Upper lobe of left lung (tissue), 6 donors: ENCODE measurements around the gene DSG2. TPM values are rescaled to one million over a fixed set of nuclear protein-coding genes. Genes with fewer than 3 reads are reported as not detected.

Experiments
- ATAC-seq, 2 donors: fragments of 200-7000 bp; cut with Tn5 transposase; one replicate each; pipeline ENCODE4 v1.9.1; 2022; ENCODE audit warnings: mild to moderate bottlenecking in 2 of 2, moderate library complexity in 2 of 2; ENCODE audit not compliant: low FRiP score in 2 of 2
- DNase-seq, 2 donors: peaks; one replicate each; pipeline ENCODE4 v3.0.0-alpha.2; 2019 to 2020
- H3K27ac ChIP-seq, 4 donors: fragments of 200-600 bp; sonication (generic); one replicate each; pipeline ENCODE4 v1.5.1; 2016 to 2019
- H3K27me3 ChIP-seq, 4 donors: fragments of 200-600 bp; sonication (generic); one replicate each; pipeline ENCODE4 v1.5.1; 2017 to 2019
- H3K36me3 ChIP-seq, 4 donors: fragments of 200-600 bp; sonication (generic); one replicate each; pipeline ENCODE4 v1.5.1; 2016 to 2019
- H3K4me1 ChIP-seq, 4 donors: fragments of 200-600 bp; sonication (generic); one replicate each; pipeline ENCODE4 v1.5.1; 2018 to 2019
- H3K4me3 ChIP-seq, 4 donors: fragments of 200-600 bp; sonication (generic); one replicate each; pipeline ENCODE4 v1.5.1; 2017 to 2019; ENCODE audit warnings: mild to moderate bottlenecking in 2 of 4, moderate library complexity in 1 of 4
- H3K9me3 ChIP-seq, 4 donors: fragments of 200-600 bp; sonication (generic); one replicate each; pipeline ENCODE4 v1.5.1; 2018 to 2019
- EP300 ChIP-seq, 4 donors: sonication (generic); formaldehyde crosslinking; IDR thresholded peaks; one replicate each; pipeline ENCODE4 v1.5.1; 2017; ENCODE audit warnings: antibody characterized with exemption in 4 of 4, control low read depth in 2 of 4
- POLR2A ChIP-seq, 4 donors: fragments of 450-650 bp; IDR thresholded peaks; one replicate each; pipeline ENCODE4 v1.5.1; 2016 to 2017; ENCODE audit warnings: antibody characterized with exemption in 4 of 4, mild to moderate bottlenecking in 2 of 4
- POLR2AphosphoS5 ChIP-seq, 2 donors: sonication (generic); formaldehyde crosslinking; IDR thresholded peaks; one replicate each; pipeline ENCODE4 v1.5.1; 2017; ENCODE audit warnings: antibody characterized with exemption in 2 of 2
- WGBS, 2 donors: methylation state at CpG; one replicate each; pipeline ENCODE4 v1.1.5; 2017 to 2018; 5-methylcytosine and 5-hydroxymethylcytosine counted together
- total RNA-seq, 6 donors: library from RNA; depleted of rRNA in 4 of 6; stranded (reverse); fragments of >200 nt in 4 of 6; gene quantifications; one replicate each; pipeline versions ENCODE4 v1.1.0 to v1.2.1, GENCODE V29; 2016 to 2021
- TF ChIP-seq, protein P1 (sequence below), 6 experiments: fragments of 450-650 bp in 4 of 6; fragments of 200-600 bp in 2 of 6; sonication (generic) in 2 of 6; IDR thresholded peaks; one replicate each; pipeline ENCODE4 v1.5.1; 2016 to 2019; ENCODE audit warnings: antibody characterized with exemption in 6 of 6
- donor health status: DM: no; HTN: no; CAD: no; lungs with moderate emphysema.
- donor health status: DM: no; HTN: yes; CAD: no; lungs with severe emphysema.

Gene DSG2
- total RNA-seq, 6 donors from 2014 or later = 5.2 to 55.4 (median 26.8) TPM

DNA sequence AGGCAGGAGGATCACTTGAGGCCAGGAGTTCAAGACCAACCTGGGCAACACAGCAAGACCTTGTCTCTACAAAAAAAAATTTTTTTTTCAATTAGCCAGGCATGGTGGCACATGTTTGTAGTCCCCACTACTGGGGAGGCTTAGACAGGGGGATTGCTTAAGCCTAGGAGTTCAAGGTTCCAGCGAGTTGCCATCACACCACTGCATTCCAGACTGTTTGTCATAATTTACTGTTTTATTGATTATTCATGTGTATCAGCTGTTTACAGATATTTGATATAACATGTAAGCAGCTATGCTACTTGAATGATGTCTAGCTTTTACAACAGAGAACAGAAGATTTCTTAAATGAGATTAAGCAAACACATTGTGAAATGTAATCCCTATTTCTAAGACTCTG, 35.3 kb downstream of the DSG2 start:
- H3K36me3 ChIP-seq = no peaks in the 10 kb centered on the region
- H3K4me1 ChIP-seq = no peaks in the 10 kb centered on the region
- no peaks in the 10 kb centered on the region for H3K9me3 ChIP-seq
- ATAC-seq = no peak
- no peak overlapping the region for H3K27ac ChIP-seq
- TF ChIP-seq, protein P1, sequence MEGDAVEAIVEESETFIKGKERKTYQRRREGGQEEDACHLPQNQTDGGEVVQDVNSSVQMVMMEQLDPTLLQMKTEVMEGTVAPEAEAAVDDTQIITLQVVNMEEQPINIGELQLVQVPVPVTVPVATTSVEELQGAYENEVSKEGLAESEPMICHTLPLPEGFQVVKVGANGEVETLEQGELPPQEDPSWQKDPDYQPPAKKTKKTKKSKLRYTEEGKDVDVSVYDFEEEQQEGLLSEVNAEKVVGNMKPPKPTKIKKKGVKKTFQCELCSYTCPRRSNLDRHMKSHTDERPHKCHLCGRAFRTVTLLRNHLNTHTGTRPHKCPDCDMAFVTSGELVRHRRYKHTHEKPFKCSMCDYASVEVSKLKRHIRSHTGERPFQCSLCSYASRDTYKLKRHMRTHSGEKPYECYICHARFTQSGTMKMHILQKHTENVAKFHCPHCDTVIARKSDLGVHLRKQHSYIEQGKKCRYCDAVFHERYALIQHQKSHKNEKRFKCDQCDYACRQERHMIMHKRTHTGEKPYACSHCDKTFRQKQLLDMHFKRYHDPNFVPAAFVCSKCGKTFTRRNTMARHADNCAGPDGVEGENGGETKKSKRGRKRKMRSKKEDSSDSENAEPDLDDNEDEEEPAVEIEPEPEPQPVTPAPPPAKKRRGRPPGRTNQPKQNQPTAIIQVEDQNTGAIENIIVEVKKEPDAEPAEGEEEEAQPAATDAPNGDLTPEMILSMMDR (IDR thresholded peaks at IDR 0.05) = no peak
- TF ChIP-seq POLR2AphosphoS5 (IDR thresholded peaks at IDR 0.05) = no peak
- TF ChIP-seq POLR2A (IDR thresholded peaks at IDR 0.05) = no peak
- no peak for TF ChIP-seq EP300 (IDR thresholded peaks at IDR 0.05)
- no peaks in the 10 kb centered on the region for H3K27me3 ChIP-seq
- no peak overlapping the region for H3K4me3 ChIP-seq
- 82 to 88% methylated on average over 1 of the region's 1 CpG for WGBS, 2 donors
- DNase-seq = no peak

DNA sequence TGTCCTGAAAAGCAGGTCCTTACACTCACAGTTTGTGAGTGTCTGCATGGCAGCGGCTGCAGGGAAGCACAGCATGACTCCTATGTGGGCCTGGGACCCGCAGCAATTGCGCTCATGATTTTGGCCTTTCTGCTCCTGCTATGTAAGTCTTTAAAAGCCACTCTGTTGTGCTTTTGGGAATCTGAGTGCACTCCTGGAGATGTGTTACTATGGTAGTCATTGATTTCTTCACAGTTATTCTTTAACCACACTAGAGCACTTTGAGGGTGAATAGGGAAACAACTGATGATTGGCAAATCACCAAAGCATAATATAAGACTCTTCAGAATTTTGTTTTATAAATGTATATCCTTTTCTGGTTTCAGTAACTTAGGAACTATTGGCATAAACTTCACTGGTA, 40.9 kb downstream of the DSG2 start:
- no peaks in the 10 kb centered on the region for H3K27me3 ChIP-seq
- no peak overlapping the region for H3K27ac ChIP-seq
- ATAC-seq = no peak
- H3K4me3 ChIP-seq = no peak overlapping the region
- H3K4me1 ChIP-seq = no peaks in the 10 kb centered on the region
- WGBS, 2 donors = 71 to 74% methylated on average over 3 of the region's 3 CpGs
- no peaks in the 10 kb centered on the region for H3K9me3 ChIP-seq
- no peak for TF ChIP-seq POLR2A (IDR thresholded peaks at IDR 0.05)
- TF ChIP-seq EP300 (IDR thresholded peaks at IDR 0.05) = no peak
- TF ChIP-seq, protein P1 (IDR thresholded peaks at IDR 0.05) = no peak
- no peak for TF ChIP-seq POLR2AphosphoS5 (IDR thresholded peaks at IDR 0.05)
- no peak for DNase-seq
- no peaks in the 10 kb centered on the region for H3K36me3 ChIP-seq

DNA sequence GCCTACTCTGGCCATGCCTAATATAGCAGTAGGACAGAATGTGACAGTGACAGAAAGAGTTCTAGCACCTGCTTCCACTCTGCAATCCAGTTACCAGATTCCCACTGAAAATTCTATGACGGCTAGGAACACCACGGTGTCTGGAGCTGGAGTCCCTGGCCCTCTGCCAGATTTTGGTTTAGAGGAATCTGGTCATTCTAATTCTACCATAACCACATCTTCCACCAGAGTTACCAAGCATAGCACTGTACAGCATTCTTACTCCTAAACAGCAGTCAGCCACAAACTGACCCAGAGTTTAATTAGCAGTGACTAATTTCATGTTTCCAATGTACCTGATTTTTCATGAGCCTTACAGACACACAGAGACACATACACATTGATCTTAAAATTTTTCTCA, 48.5 kb downstream of the DSG2 start:
- Histone ChIP-seq H3K4me3 (no peak overlapping the region), H3K36me3 (no peaks in the 10 kb centered on the region), H3K27ac (no peak overlapping the region), H3K27me3 (no peaks in the 10 kb centered on the region), H3K4me1 (no peaks in the 10 kb centered on the region), H3K9me3 (no peaks in the 10 kb centered on the region)
- TF ChIP-seq EP300 (IDR thresholded peaks at IDR 0.05) (no peak), POLR2A (IDR thresholded peaks at IDR 0.05) (no peak), POLR2AphosphoS5 (IDR thresholded peaks at IDR 0.05) (no peak)
- TF ChIP-seq, protein P1 (IDR thresholded peaks at IDR 0.05) = no peak
- no peak for DNase-seq
- 83 to 92% methylated on average over 2 of the region's 2 CpGs for WGBS, 2 donors
- no peak for ATAC-seq

DNA sequence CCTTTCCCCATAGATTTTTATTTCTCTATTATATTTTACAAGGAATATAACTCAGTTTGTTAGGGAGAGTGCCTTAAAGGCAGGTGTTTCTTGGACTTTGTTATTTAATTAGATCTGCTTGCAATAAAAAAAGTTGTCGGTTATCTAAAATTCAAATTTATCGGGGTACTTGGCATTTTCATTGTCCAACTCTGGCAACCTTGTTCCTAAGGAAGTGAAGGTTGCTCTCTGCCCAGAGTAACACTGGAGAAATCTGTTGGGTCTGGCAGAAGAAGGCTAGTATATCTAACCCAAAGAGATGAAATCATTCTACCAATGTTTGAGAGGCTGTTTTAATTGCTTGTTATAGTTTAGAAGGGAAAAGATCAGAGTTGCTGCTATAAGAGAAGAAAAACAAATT, 50.9 kb downstream of the DSG2 start:
- DNase-seq (no peak), ATAC-seq (no peak)
- Histone ChIP-seq H3K4me3 (no peak overlapping the region), H3K9me3 (no peaks in the 10 kb centered on the region), H3K4me1 (no peaks in the 10 kb centered on the region), H3K36me3 (no peaks in the 10 kb centered on the region), H3K27me3 (no peaks in the 10 kb centered on the region), H3K27ac (no peak overlapping the region)
- TF ChIP-seq EP300 (IDR thresholded peaks at IDR 0.05) (no peak), POLR2AphosphoS5 (IDR thresholded peaks at IDR 0.05) (no peak), POLR2A (IDR thresholded peaks at IDR 0.05) (no peak)
- TF ChIP-seq, protein P1 (IDR thresholded peaks at IDR 0.05) = no peak
- WGBS, 2 donors = 95 to 97% methylated on average over 2 of the region's 2 CpGs

DNA sequence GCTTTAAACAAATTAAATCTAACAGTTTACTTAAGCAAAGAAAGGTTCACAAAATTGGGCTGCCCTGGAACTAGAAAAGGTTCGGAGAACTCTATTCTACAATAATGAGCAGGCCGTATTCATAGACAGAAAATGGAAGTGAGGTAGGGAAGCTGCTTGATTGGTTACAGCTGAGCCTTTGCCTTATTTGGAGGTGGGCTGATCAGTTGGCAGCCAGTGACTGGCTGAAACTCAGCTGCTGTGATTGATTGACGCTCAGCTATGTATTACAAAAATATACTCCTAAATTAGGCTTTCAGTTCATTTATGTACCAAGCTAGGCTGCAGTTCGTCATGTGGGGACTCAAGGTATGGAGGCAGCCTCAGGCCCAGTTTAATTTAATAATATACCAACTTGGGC, 51.4 kb downstream of the DSG2 start:
- Histone ChIP-seq H3K4me1 (no peaks in the 10 kb centered on the region), H3K27ac (no peak overlapping the region), H3K4me3 (no peak overlapping the region), H3K36me3 (no peaks in the 10 kb centered on the region), H3K27me3 (no peaks in the 10 kb centered on the region), H3K9me3 (no peaks in the 10 kb centered on the region)
- WGBS, 2 donors = 89 to 95% methylated on average over 4 of the region's 4 CpGs
- ATAC-seq (no peak), DNase-seq (no peak)
- no peak for TF ChIP-seq POLR2A (IDR thresholded peaks at IDR 0.05)
- TF ChIP-seq EP300 (IDR thresholded peaks at IDR 0.05) = no peak
- TF ChIP-seq POLR2AphosphoS5 (IDR thresholded peaks at IDR 0.05) = no peak
